Thoracic aorta (tissue), 2 donors: Measurements from ENCODE around the gene ACKR3. TPM values are rescaled to one million over a fixed set of nuclear protein-coding genes. Genes with fewer than 3 reads are reported as not detected.

ENCODE experiments used
- ATAC-seq: fragments of 150-250 bp; one replicate; pipeline ENCODE4 v1.8.0; 2017; ENCODE audit warnings: low read depth; ENCODE audit not compliant: insufficient number of reproducible peaks, low FRiP score
- DNase-seq: peaks from one replicate; pipeline ENCODE4 v3.0.0-alpha.2; 2020; ENCODE audit warnings: low spot score
- H3K27ac ChIP-seq, 2 donors: fragments of 200-600 bp; sonication (generic); 1 replicate in 1 of 2; 2 replicates in 1 of 2; pipeline ENCODE4 v1.5.1; 2016; ENCODE audit warnings: mild to moderate bottlenecking in 2 of 2, moderate library complexity in 2 of 2
- H3K27me3 ChIP-seq: fragments of 200-600 bp; sonication (generic); replicated peaks from 2 replicates; pipeline ENCODE4 v1.6.0; 2016; ENCODE audit warnings: mild to moderate bottlenecking; ENCODE audit not compliant: insufficient read depth
- H3K36me3 ChIP-seq: fragments of 200-600 bp; sonication (generic); one replicate; pipeline ENCODE4 v1.5.1; 2016
- H3K4me1 ChIP-seq, 2 donors: fragments of 200-600 bp; sonication (generic); 1 replicate in 1 of 2; 2 replicates in 1 of 2; pipeline versions ENCODE4 v1.5.1 to v1.6.0; 2016; ENCODE audit warnings: low read depth in 2 of 2, mild to moderate bottlenecking in 1 of 2; ENCODE audit not compliant: control insufficient read depth in 1 of 2
- H3K4me3 ChIP-seq: fragments of 200-600 bp; sonication (generic); 2 replicates; pipeline ENCODE4 v1.5.1; 2016; ENCODE audit warnings: mild to moderate bottlenecking
- H3K9me3 ChIP-seq: fragments of 200-600 bp; sonication (generic); 2 replicates; pipeline ENCODE4 v1.5.1; 2016
- total RNA-seq, 2 donors: library from RNA; depleted of rRNA; stranded (reverse); fragments of >200 nt; gene quantifications; one replicate each; pipeline versions ENCODE4 v1.1.0 to v1.2.3, GENCODE V29; 2016
- TF ChIP-seq, protein P1 (sequence below): fragments of 200-600 bp; sonication (generic); IDR thresholded peaks from one replicate; pipeline ENCODE4 v1.5.1; 2019; ENCODE audit warnings: antibody characterized with exemption

ACKR3 gene
- total RNA-seq, 2 donors from 2014 or later, result 68.8 to 68.9 TPM

- Histone ChIP-seq H3K4me3 (no peak overlapping the region), H3K27me3 (no peaks in the 10 kb centered on the region), H3K9me3 (peaks cover 3% of the 10 kb centered on the region), H3K27ac (peak overlapping the region in 1 of 2 donors; percentile 24), H3K4me1 (peaks cover 0 to 11% of the 10 kb centered on the region in 2 donors), H3K36me3 (no peaks in the 10 kb centered on the region)
- DNase-seq, result no peak
- TF ChIP-seq, protein P1, sequence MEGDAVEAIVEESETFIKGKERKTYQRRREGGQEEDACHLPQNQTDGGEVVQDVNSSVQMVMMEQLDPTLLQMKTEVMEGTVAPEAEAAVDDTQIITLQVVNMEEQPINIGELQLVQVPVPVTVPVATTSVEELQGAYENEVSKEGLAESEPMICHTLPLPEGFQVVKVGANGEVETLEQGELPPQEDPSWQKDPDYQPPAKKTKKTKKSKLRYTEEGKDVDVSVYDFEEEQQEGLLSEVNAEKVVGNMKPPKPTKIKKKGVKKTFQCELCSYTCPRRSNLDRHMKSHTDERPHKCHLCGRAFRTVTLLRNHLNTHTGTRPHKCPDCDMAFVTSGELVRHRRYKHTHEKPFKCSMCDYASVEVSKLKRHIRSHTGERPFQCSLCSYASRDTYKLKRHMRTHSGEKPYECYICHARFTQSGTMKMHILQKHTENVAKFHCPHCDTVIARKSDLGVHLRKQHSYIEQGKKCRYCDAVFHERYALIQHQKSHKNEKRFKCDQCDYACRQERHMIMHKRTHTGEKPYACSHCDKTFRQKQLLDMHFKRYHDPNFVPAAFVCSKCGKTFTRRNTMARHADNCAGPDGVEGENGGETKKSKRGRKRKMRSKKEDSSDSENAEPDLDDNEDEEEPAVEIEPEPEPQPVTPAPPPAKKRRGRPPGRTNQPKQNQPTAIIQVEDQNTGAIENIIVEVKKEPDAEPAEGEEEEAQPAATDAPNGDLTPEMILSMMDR, result no peak
- ATAC-seq, result no peak
These were observed 21.3 kb upstream of the ACKR3 start for GRCh38 chr2:236548179-236548921.

DNA sequence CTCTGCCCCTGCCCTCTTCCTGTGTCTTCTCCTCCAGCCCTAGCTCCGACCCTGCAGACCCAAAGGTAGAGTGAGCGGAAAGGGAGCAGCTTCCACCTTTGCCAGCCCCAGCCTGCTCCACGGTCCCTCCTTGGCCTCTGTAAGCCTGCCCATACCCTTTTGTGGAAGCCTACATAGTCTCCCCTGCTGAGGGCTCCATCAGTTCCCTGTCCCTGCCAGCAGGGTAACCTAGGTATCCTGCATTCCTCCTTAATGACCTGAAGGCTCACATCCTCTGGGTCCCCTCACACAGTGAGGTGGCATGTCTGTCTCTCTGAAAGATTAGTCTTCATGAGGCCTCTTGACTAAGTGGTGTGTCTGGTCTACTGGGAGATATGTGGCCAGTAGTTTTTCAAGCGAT is 20.5 kb upstream of the ACKR3 start:
- TF ChIP-seq, protein P1, result no peak
- peaks cover 0 to 11% of the 10 kb centered on the region in 2 donors for H3K4me1 ChIP-seq
- ATAC-seq, result no peak

DNA sequence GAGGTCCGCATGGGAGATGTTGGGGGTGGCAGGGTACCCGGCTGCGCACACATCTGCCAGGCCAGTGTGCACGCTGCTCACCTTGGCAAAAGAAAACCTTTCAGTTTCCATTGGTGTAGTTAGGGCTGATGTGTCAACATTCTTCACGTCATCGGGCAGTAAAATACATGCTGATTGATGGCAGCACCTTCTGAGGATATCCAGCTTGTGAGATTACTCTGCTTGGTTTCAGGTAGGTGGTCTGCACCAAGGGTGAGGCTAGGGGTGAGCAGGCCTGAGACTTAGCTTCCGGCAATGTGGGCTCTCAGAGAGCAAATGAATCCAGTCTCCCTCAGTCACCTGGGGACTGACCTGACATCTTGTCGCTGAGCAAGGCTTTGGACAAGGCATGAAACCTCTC is 19.3 kb upstream of the ACKR3 start:
- ATAC-seq, result no peak
- Histone ChIP-seq H3K27me3 (no peaks in the 10 kb centered on the region), H3K9me3 (peaks cover 3% of the 10 kb centered on the region), H3K4me1 (peaks cover 0 to 11% of the 10 kb centered on the region in 2 donors), H3K27ac (no peak overlapping the region), H3K36me3 (no peaks in the 10 kb centered on the region), H3K4me3 (no peak overlapping the region)
- TF ChIP-seq, protein P1, result no peak
- no peak for DNase-seq

More for the DNA sequence above, 20.5 kb upstream of the ACKR3 start:
- no peak for DNase-seq
- H3K4me3 ChIP-seq, result no peak overlapping the region
- H3K9me3 ChIP-seq, result peaks cover 3% of the 10 kb centered on the region
- H3K27ac ChIP-seq, result no peak overlapping the region
- H3K36me3 ChIP-seq, result no peaks in the 10 kb centered on the region
- H3K27me3 ChIP-seq, result no peaks in the 10 kb centered on the region

- no peak overlapping the region for H3K4me3 ChIP-seq
- H3K36me3 ChIP-seq, result no peaks in the 10 kb centered on the region
- H3K27ac ChIP-seq, result no peak overlapping the region
- no peak for DNase-seq
- H3K27me3 ChIP-seq, result no peaks in the 10 kb centered on the region
- peaks cover 0 to 11% of the 10 kb centered on the region in 2 donors for H3K4me1 ChIP-seq
- TF ChIP-seq, protein P1, result no peak
- peaks cover 3% of the 10 kb centered on the region for H3K9me3 ChIP-seq
- ATAC-seq, result no peak
These were observed 18.7 kb upstream of the ACKR3 start for GRCh38 chr2:236550701-236551465.

DNA sequence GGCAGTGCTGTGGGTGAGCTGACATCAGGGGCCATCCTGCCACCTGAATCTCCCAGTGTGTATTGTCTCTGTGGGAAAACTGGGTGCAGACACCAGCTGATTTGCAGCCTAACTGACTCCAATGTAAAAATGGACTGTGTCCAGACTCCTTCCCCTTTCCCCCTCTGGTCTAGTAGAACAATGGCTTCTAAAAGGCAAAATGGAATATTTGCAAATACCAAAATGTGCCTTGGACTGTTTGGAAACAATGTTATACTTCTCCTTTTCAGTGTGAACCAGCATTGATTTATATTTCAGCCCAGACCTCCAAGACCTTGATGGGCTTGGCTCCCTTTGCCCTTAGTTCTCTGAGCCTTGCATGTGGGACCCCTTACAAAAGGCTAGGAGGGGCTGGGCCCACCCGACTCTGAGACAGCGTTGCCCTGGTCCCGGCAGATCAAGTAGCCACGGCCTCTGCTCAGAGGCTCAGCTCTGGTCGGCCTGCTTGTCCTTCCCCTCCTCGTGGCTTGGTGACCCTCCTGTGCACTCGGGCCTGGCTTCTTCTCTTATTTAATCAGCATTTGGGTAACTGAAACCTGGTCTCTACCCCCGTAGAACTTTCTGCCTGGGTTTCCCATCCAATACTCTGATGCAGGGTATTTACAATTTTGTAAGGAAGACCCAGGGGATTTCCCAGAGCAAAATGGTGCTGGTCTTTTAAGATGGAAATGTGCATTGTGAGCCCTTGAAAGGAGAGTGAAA is 18.0 kb upstream of the ACKR3 start:
- DNase-seq (no peak), ATAC-seq (no peak)
- Histone ChIP-seq H3K36me3 (no peaks in the 10 kb centered on the region), H3K9me3 (peaks cover 3% of the 10 kb centered on the region), H3K27ac (no peak overlapping the region), H3K27me3 (no peaks in the 10 kb centered on the region), H3K4me1 (peaks cover 0 to 11% of the 10 kb centered on the region in 2 donors), H3K4me3 (no peak overlapping the region)
- TF ChIP-seq, protein P1, result no peak
